Measurements from ENCODE around the gene MANBA.

DNA sequence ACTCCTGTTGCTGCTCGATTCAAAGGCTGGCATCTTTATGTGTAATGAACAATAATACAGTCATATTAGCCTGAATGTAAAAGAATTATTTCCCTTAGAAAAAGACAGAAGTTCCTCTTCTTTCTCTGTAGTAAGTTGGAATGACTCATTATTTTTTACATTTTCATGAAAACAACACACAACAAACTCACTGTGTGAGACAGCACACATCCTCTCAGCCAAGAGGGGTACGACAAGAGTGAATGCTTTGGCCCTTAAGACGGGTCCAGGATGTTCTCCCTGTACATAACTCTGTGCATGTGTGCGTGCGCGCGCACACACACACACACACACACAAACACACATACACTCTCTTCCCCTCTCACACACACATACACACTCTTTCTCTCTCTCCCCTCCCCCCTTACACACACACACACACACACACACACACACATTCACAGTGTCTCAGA lies 72.8 kb downstream of the MANBA start:
- TF ChIP-seq, protein P1, sequence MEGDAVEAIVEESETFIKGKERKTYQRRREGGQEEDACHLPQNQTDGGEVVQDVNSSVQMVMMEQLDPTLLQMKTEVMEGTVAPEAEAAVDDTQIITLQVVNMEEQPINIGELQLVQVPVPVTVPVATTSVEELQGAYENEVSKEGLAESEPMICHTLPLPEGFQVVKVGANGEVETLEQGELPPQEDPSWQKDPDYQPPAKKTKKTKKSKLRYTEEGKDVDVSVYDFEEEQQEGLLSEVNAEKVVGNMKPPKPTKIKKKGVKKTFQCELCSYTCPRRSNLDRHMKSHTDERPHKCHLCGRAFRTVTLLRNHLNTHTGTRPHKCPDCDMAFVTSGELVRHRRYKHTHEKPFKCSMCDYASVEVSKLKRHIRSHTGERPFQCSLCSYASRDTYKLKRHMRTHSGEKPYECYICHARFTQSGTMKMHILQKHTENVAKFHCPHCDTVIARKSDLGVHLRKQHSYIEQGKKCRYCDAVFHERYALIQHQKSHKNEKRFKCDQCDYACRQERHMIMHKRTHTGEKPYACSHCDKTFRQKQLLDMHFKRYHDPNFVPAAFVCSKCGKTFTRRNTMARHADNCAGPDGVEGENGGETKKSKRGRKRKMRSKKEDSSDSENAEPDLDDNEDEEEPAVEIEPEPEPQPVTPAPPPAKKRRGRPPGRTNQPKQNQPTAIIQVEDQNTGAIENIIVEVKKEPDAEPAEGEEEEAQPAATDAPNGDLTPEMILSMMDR (conservative IDR thresholded peaks at IDR 0.05 in 1 of 2, IDR thresholded peaks at IDR 0.05 in 1 of 2; ENCODE audit: extremely low read depth in 1 of 2, insufficient read depth in 1 of 2, low read depth in 1 of 2, low read length in 2 of 2), result no peak
- no peak for TF ChIP-seq EZH2 (IDR thresholded peaks at IDR 0.05; ENCODE audit: borderline replicate concordance, low read length)

Measured in mammary epithelial cell (primary cell).